OCI-LY1 (cell line): ENCODE data around the gene LANCL2.

Experiments
- H2AFZ ChIP-seq: fragments of 200-600 bp; sonication (generic), shearing (Covaris generic); 2 replicates; pipeline ENCODE4 v1.6.0; 2014; ENCODE audit warnings: antibody characterized with exemption, mild to moderate bottlenecking, low read length
- H3F3A ChIP-seq: fragments of 200-600 bp; sonication (generic), shearing (Covaris generic); 2 replicates; pipeline ENCODE4 v1.6.0; 2014; ENCODE audit warnings: mild to moderate bottlenecking, antibody characterized with exemption, low read length, moderate library complexity; ENCODE audit not compliant: insufficient read depth
- H3K27ac ChIP-seq: fragments of 200-600 bp; sonication (generic); 2 replicates; pipeline ENCODE4 v1.5.1; 2014; ENCODE audit warnings: low read length, mixed run types, mild to moderate bottlenecking, low read depth; ENCODE audit not compliant: poor library complexity, severe bottlenecking
- H3K27me3 ChIP-seq: fragments of 200-600 bp; sonication (generic); 2 replicates; pipeline ENCODE4 v1.6.0; 2014; ENCODE audit warnings: antibody characterized with exemption, mild to moderate bottlenecking, low read length, moderate library complexity; ENCODE audit not compliant: insufficient read depth
- H3K36me3 ChIP-seq: fragments of 200-600 bp; sonication (generic); 2 replicates; pipeline ENCODE4 v1.6.1; 2014; ENCODE audit warnings: mild to moderate bottlenecking, antibody characterized with exemption, low read length, moderate library complexity, mixed read lengths; ENCODE audit not compliant: insufficient read depth
- H3K4me1 ChIP-seq: fragments of 200-600 bp; sonication (generic); 2 replicates; pipeline ENCODE4 v1.5.1; 2014; ENCODE audit warnings: mild to moderate bottlenecking, low read length, moderate library complexity; ENCODE audit not compliant: insufficient read depth, severe bottlenecking
- H3K4me2 ChIP-seq: fragments of 200-600 bp; sonication (generic), shearing (Covaris generic); 2 replicates; pipeline ENCODE4 v1.6.1; 2014; ENCODE audit warnings: low read length
- H3K4me3 ChIP-seq: fragments of 200-600 bp; sonication (generic); 2 replicates; pipeline ENCODE4 v1.5.1; 2014; ENCODE audit warnings: low read length, low read depth, mild to moderate bottlenecking, mixed read lengths; ENCODE audit not compliant: poor library complexity, severe bottlenecking
- H3K79me2 ChIP-seq: fragments of 200-600 bp; shearing (Covaris generic); 2 replicates; pipeline ENCODE4 v1.6.1; 2016; ENCODE audit warnings: mixed run types, low read length, mixed read lengths; ENCODE audit not compliant: insufficient read depth
- H3K9ac ChIP-seq: fragments of 200-600 bp; sonication (generic), shearing (Covaris generic); 2 replicates; pipeline ENCODE4 v1.6.1; 2014; ENCODE audit warnings: mild to moderate bottlenecking, low read length, mixed read lengths
- H3K9me2 ChIP-seq: fragments of 200-600 bp; sonication (generic), shearing (Covaris generic); 2 replicates; pipeline ENCODE4 v1.6.1; 2014; ENCODE audit warnings: low read depth, mild to moderate bottlenecking, low read length, mixed read lengths
- H3K9me3 ChIP-seq: fragments of 200-600 bp; shearing (Covaris generic); 2 replicates; pipeline ENCODE4 v1.6.1; 2014; ENCODE audit warnings: low read length, mixed read lengths
- H4K20me1 ChIP-seq: fragments of 200-600 bp; sonication (generic), shearing (Covaris generic); 2 replicates; pipeline ENCODE4 v1.6.0; 2016; ENCODE audit warnings: mild to moderate bottlenecking, low read length; ENCODE audit not compliant: insufficient read depth
- CTCF ChIP-seq: fragments of 200-600 bp; sonication (generic), shearing (Covaris generic); IDR thresholded peaks from 2 replicates; pipeline ENCODE4 v1.5.1; 2017; ENCODE audit warnings: mild to moderate bottlenecking, antibody characterized with exemption, low read length, moderate library complexity, mixed read lengths
- EZH2 ChIP-seq: fragments of 200-600 bp; sonication (generic), shearing (Covaris generic); IDR thresholded peaks from 2 replicates; pipeline ENCODE4 v1.8.0; 2017; ENCODE audit warnings: borderline replicate concordance, mixed run types, mild to moderate bottlenecking, antibody characterized with exemption, low read length, moderate library complexity, mixed read lengths

LANCL2 gene

GRCh38 chr7:55437375-55437774 lies 72.2 kb downstream of the LANCL2 start:
- Histone ChIP-seq H3K9ac (no peak overlapping the region), H3K9me2 (no peaks in the 10 kb centered on the region), H3F3A (no peaks in the 10 kb centered on the region), H4K20me1 (no peaks in the 10 kb centered on the region), H3K27ac (no peak overlapping the region), H3K9me3 (no peaks in the 10 kb centered on the region), H3K27me3 (no peaks in the 10 kb centered on the region), H3K79me2 (no peaks in the 10 kb centered on the region), H3K36me3 (no peaks in the 10 kb centered on the region), H3K4me2 (no peak overlapping the region), H3K4me3 (no peak overlapping the region), H2AFZ (no peak overlapping the region), H3K4me1 (peaks cover 8% of the 10 kb centered on the region)
- TF ChIP-seq EZH2, result no peak
- TF ChIP-seq CTCF, result no peak

- no peaks in the 10 kb centered on the region for H3K27me3 ChIP-seq
- TF ChIP-seq EZH2 (no peak), CTCF (no peak)
- no peaks in the 10 kb centered on the region for H3K9me2 ChIP-seq
- H3K9ac ChIP-seq, result no peak overlapping the region
- H3K27ac ChIP-seq, result no peak overlapping the region
- no peaks in the 10 kb centered on the region for H4K20me1 ChIP-seq
- H3K36me3 ChIP-seq, result no peaks in the 10 kb centered on the region
- H3K79me2 ChIP-seq, result no peaks in the 10 kb centered on the region
- peaks cover 3% of the 10 kb centered on the region for H3K4me1 ChIP-seq
- H2AFZ ChIP-seq, result no peak overlapping the region
- no peaks in the 10 kb centered on the region for H3K9me3 ChIP-seq
- no peaks in the 10 kb centered on the region for H3F3A ChIP-seq
- H3K4me2 ChIP-seq, result no peak overlapping the region
- H3K4me3 ChIP-seq, result no peak overlapping the region
Observed at GRCh38 chr7:55438085-55438756, 73.1 kb downstream of the LANCL2 start.

GRCh38 chr7:55438757-55439525 lies 73.8 kb downstream of the LANCL2 start:
- no peaks in the 10 kb centered on the region for H3K36me3 ChIP-seq
- no peaks in the 10 kb centered on the region for H4K20me1 ChIP-seq
- H3K9me3 ChIP-seq, result no peaks in the 10 kb centered on the region
- H3K9ac ChIP-seq, result no peak overlapping the region
- no peak overlapping the region for H3K4me3 ChIP-seq
- H3K79me2 ChIP-seq, result no peaks in the 10 kb centered on the region
- H3K4me2 ChIP-seq, result no peak overlapping the region
- H3K27ac ChIP-seq, result no peak overlapping the region
- no peaks in the 10 kb centered on the region for H3K27me3 ChIP-seq
- no peaks in the 10 kb centered on the region for H3K4me1 ChIP-seq
- no peaks in the 10 kb centered on the region for H3K9me2 ChIP-seq
- TF ChIP-seq EZH2 (no peak), CTCF (no peak)
- no peak overlapping the region for H2AFZ ChIP-seq
- H3F3A ChIP-seq, result no peaks in the 10 kb centered on the region
